SH-SY5Y (cell line): ENCODE measurements around the gene EXOSC5.

ENCODE experiments used
- GATA2 ChIP-seq: IDR thresholded peaks from 2 replicates; pipeline ENCODE4 v1.6.1; 2011; ENCODE audit warnings: mild to moderate bottlenecking, low read depth, low read length
- GATA3 ChIP-seq: IDR thresholded peaks from 2 replicates; pipeline ENCODE4 v1.6.1; 2011; ENCODE audit warnings: low read depth, mild to moderate bottlenecking, low read length, moderate library complexity

- TF ChIP-seq GATA2, result no peak
- no peak for TF ChIP-seq GATA3
These were observed 42.7 kb downstream of the EXOSC5 start for GRCh38 chr19:41354343-41354953.
